Endothelial cell (in vitro differentiated cells): ENCODE measurements around the gene GAGE12D. TPM values are rescaled to one million over a fixed set of nuclear protein-coding genes. Genes with fewer than 3 reads are reported as not detected.
A peak's percentile ranks its signal among the peaks of the same experiment; 100 is the strongest.
"Not testable (repeated sequence)": the region's sequence is repeated elsewhere in the genome, so short reads cannot be mapped to it uniquely, and the experiment has no call there.

Experiments
- DNase-seq: peaks from one replicate; pipeline ENCODE4 v3.0.0; 2021; ENCODE audit warnings: low spot score
- H3K27ac Mint-ChIP-seq: one replicate; pipeline ENCODE4 v1.8.0; 2021; ENCODE audit warnings: mixed read lengths, inconsistent platforms; ENCODE audit not compliant: unreplicated experiment
- H3K27me3 Mint-ChIP-seq: one replicate; pipeline ENCODE4 v1.8.0; 2021; ENCODE audit warnings: mild to moderate bottlenecking, moderate library complexity, mixed read lengths, inconsistent platforms; ENCODE audit not compliant: unreplicated experiment
- H3K36me3 Mint-ChIP-seq: one replicate; pipeline ENCODE4 v1.8.0; 2021; ENCODE audit warnings: mild to moderate bottlenecking, low read depth, mixed read lengths, inconsistent platforms; ENCODE audit not compliant: unreplicated experiment
- H3K4me1 Mint-ChIP-seq: one replicate; pipeline ENCODE4 v1.8.0; 2021; ENCODE audit warnings: mild to moderate bottlenecking, mixed read lengths, inconsistent platforms; ENCODE audit not compliant: unreplicated experiment
- H3K4me3 Mint-ChIP-seq: one replicate; pipeline ENCODE4 v1.8.0; 2021; ENCODE audit warnings: mild to moderate bottlenecking, mixed read lengths, inconsistent platforms; ENCODE audit not compliant: unreplicated experiment
- H3K9me3 Mint-ChIP-seq: one replicate; pipeline ENCODE4 v1.8.0; 2021; ENCODE audit warnings: mixed read lengths, inconsistent platforms; ENCODE audit not compliant: unreplicated experiment
- long read RNA-seq: library from polyadenylated mRNA; unstranded; transcript quantifications from one replicate; pipeline ENCODE4 v2.0.0, GENCODE V29; 2020; ENCODE audit not compliant: unreplicated experiment
- total RNA-seq: library from RNA; stranded (reverse); fragmentation: NEBNext Ultra II Directional; extraction: Animal tissue kit (Norgen Biotek cat#: 25700); gene quantifications from one replicate; pipeline ENCODE4 v1.2.1, GENCODE V29; 2021; ENCODE audit not compliant: unreplicated experiment

The GAGE12D gene
- total RNA-seq, result not detected
- long read RNA-seq, result 0 reads

DNA sequence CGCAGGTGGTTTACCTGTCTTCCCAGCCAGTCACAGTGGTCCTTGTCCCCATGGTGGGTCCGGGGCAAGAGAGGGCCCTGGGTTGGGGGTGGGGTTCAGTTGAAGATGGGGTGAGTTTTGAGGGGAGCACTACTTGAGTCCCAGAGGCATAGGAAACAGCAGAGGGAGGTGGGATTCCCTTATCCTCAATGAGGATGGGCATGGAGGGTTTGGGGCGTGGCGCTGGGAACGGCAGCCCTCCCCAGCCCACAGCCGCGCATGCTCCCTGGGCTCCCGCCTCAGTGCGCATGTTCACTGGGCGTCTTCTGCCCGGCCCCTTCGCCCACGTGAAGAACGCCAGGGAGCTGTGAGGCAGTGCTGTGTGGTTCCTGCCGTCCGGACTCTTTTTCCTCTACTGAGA, at the start of gene GAGE12D:
Gene GAGE12D (plus strand): TSS at position 301 of the 400 bp plus-strand sequence. CDS start 1,155 bp downstream, outside the sequence.
- H3K9me3 Mint-ChIP-seq, H3K4me1 Mint-ChIP-seq, H3K27me3 Mint-ChIP-seq, H3K4me3 Mint-ChIP-seq, H3K36me3 Mint-ChIP-seq, H3K27ac Mint-ChIP-seq, DNase-seq: not testable (repeated sequence)

GRCh38 chrX:49531877-49532276, 9.7 kb upstream of the GAGE12D start, which contains the start of gene GAGE12C:
Gene GAGE12C, plus strand, starts transcription at chrX:49532177. Its CDS starts 1,155 bp downstream, at chrX:49533332.
- not testable (repeated sequence) for H3K9me3 Mint-ChIP-seq, H3K27me3 Mint-ChIP-seq, H3K27ac Mint-ChIP-seq, H3K4me1 Mint-ChIP-seq, DNase-seq, H3K4me3 Mint-ChIP-seq, H3K36me3 Mint-ChIP-seq

GRCh38 chrX:49550989-49551388, 9.5 kb downstream of the GAGE12D start, which contains the start of gene GAGE12E:
Gene GAGE12E, plus strand, starts transcription at chrX:49551289. Its CDS starts 1,155 bp downstream, at chrX:49552444.
- not testable (repeated sequence) for H3K27me3 Mint-ChIP-seq, DNase-seq, H3K9me3 Mint-ChIP-seq, H3K36me3 Mint-ChIP-seq, H3K27ac Mint-ChIP-seq, H3K4me3 Mint-ChIP-seq, H3K4me1 Mint-ChIP-seq

DNA sequence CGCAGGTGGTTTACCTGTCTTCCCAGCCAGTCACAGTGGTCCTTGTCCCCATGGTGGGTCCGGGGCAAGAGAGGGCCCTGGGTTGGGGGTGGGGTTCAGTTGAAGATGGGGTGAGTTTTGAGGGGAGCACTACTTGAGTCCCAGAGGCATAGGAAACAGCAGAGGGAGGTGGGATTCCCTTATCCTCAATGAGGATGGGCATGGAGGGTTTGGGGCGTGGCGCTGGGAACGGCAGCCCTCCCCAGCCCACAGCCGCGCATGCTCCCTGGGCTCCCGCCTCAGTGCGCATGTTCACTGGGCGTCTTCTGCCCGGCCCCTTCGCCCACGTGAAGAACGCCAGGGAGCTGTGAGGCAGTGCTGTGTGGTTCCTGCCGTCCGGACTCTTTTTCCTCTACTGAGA, 19.0 kb downstream of the GAGE12D start, which contains the start of gene GAGE12F:
Gene GAGE12F (plus strand): TSS at position 301 of the 400 bp plus-strand sequence. CDS start 1,155 bp downstream, outside the sequence.
- not testable (repeated sequence) for H3K4me1 Mint-ChIP-seq, H3K36me3 Mint-ChIP-seq, H3K4me3 Mint-ChIP-seq, H3K9me3 Mint-ChIP-seq, DNase-seq, H3K27me3 Mint-ChIP-seq, H3K27ac Mint-ChIP-seq

DNA sequence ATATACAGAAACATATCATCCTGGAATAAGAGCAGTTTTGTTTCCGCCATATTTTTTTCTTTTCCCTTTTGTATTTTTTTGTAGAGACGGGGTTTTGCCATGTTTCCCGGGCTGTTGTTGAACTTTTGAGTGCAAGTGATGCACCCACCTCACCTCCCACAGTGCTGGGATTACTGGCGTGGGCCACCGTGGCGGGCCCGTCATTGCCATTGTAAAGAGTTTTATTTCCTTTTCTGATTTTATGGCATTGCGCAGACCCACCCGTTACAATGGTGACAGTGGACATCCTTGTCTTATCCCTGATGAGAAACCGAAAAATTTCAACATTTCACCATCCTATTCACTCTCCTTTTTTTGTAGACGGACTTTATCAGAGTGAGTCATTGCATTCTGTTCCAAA, 27.2 kb downstream of the GAGE12D start:
- not testable (repeated sequence) for H3K4me3 Mint-ChIP-seq, H3K4me1 Mint-ChIP-seq, H3K9me3 Mint-ChIP-seq, H3K27me3 Mint-ChIP-seq, DNase-seq, H3K27ac Mint-ChIP-seq, H3K36me3 Mint-ChIP-seq

GRCh38 chrX:49569152-49569551, 27.6 kb downstream of the GAGE12D start:
- not testable (repeated sequence) for H3K4me1 Mint-ChIP-seq

GRCh38 chrX:49570100-49570499, 28.6 kb downstream of the GAGE12D start, which contains the start of gene GAGE12G:
Gene GAGE12G, plus strand, starts transcription at chrX:49570400. Its CDS starts 1,155 bp downstream, at chrX:49571555.
- not testable (repeated sequence) for H3K27me3 Mint-ChIP-seq, H3K4me1 Mint-ChIP-seq, H3K27ac Mint-ChIP-seq, H3K36me3 Mint-ChIP-seq, H3K4me3 Mint-ChIP-seq, DNase-seq, H3K9me3 Mint-ChIP-seq

More at GRCh38 chrX:49569152-49569551, 27.6 kb downstream of the GAGE12D start:
- H3K36me3 Mint-ChIP-seq, H3K4me3 Mint-ChIP-seq, H3K27me3 Mint-ChIP-seq, H3K9me3 Mint-ChIP-seq, DNase-seq, H3K27ac Mint-ChIP-seq: not testable (repeated sequence)

- H3K27me3 Mint-ChIP-seq, DNase-seq, H3K9me3 Mint-ChIP-seq, H3K36me3 Mint-ChIP-seq, H3K27ac Mint-ChIP-seq, H3K4me1 Mint-ChIP-seq, H3K4me3 Mint-ChIP-seq: not testable (repeated sequence)
Measured at GRCh38 chrX:49579649-49580048, 38.1 kb downstream of the GAGE12D start, which contains the start of gene GAGE12H. Gene GAGE12H, plus strand, starts transcription at chrX:49579949. Its CDS starts 1,155 bp downstream, at chrX:49581104.

- not testable (repeated sequence) for H3K9me3 Mint-ChIP-seq, DNase-seq, H3K36me3 Mint-ChIP-seq, H3K4me1 Mint-ChIP-seq, H3K27me3 Mint-ChIP-seq, H3K4me3 Mint-ChIP-seq, H3K27ac Mint-ChIP-seq
Measured at GRCh38 chrX:49589196-49589595, 47.7 kb downstream of the GAGE12D start, which contains the start of gene GAGE2A. Gene GAGE2A, plus strand, starts transcription at chrX:49589496. Its CDS starts 1,155 bp downstream, at chrX:49590651.

GRCh38 chrX:49589769-49590478, 48.4 kb downstream of the GAGE12D start:
- H3K4me1 Mint-ChIP-seq, H3K36me3 Mint-ChIP-seq, H3K9me3 Mint-ChIP-seq, H3K27ac Mint-ChIP-seq, H3K27me3 Mint-ChIP-seq, H3K4me3 Mint-ChIP-seq: not testable (repeated sequence)
- peak; percentile 1 for DNase-seq

DNA sequence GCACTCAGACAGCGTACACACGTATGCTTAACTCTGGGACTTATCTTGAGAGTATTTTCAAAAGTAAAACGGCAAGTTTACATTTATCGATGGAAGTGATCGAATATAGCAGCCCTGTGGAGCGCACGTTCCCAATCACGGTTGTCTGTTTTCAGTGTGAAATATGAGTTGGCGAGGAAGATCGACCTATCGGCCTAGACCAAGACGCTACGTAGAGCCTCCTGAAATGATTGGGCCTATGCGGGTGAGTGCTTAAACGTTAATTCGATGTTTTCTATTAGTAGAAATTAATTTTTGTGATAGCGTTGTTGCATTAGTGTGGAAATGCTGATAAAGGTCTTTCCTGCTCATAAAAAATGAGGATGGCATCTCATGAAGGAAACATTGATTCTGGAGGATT, 49.0 kb downstream of the GAGE12D start:
- H3K4me3 Mint-ChIP-seq, H3K27ac Mint-ChIP-seq, H3K9me3 Mint-ChIP-seq, H3K4me1 Mint-ChIP-seq, DNase-seq, H3K27me3 Mint-ChIP-seq, H3K36me3 Mint-ChIP-seq: not testable (repeated sequence)
